SK-N-MC (cell line): ENCODE data around the gene ATP5ME.

ENCODE experiments used
- DNase-seq: peaks from one replicate; pipeline ENCODE4 v3.0.0-alpha.2; 2011; ENCODE audit warnings: low read depth, low spot score
- H3K27ac ChIP-seq: fragments of 200-600 bp; sonication (generic); 2 replicates; pipeline ENCODE4 v1.5.1; 2016; ENCODE audit warnings: mixed run types
- H3K36me3 ChIP-seq: fragments of 200-600 bp; sonication (generic); 2 replicates; pipeline ENCODE4 v1.6.1; 2017; ENCODE audit warnings: antibody characterized with exemption, low read length, mixed read lengths; ENCODE audit not compliant: insufficient read depth
- H3K4me3 ChIP-seq: fragments of 200-600 bp; sonication (generic); 2 replicates; pipeline ENCODE4 v1.5.1; 2016
- H3K9ac ChIP-seq: fragments of 200-600 bp; sonication (generic); 2 replicates; pipeline ENCODE4 v1.8.0; 2017; ENCODE audit warnings: mixed run types, mixed read lengths; ENCODE audit not compliant: insufficient read length
- H3K9me3 ChIP-seq: fragments of 200-600 bp; sonication (generic); 2 replicates; pipeline ENCODE4 v1.6.1; 2017; ENCODE audit warnings: low read depth, mild to moderate bottlenecking, antibody characterized with exemption, low read length, moderate library complexity, mixed read lengths
- EZH2 ChIP-seq: fragments of 200-600 bp; sonication (generic); IDR thresholded peaks from one replicate; pipeline ENCODE4 v1.6.1; 2017; ENCODE audit warnings: antibody characterized with exemption
- FOXP2 ChIP-seq: optimal IDR thresholded peaks from 2 replicates; pipeline ENCODE3; 2011; ENCODE audit warnings: mild to moderate bottlenecking, moderate library complexity; ENCODE audit not compliant: insufficient read depth; ENCODE audit errors: extremely low read length, control extremely low read depth
- POLR2AphosphoS5 ChIP-seq: IDR thresholded peaks from 2 replicates; pipeline ENCODE4 v1.6.1; 2012; ENCODE audit warnings: mild to moderate bottlenecking, low read depth, low read length, borderline replicate concordance

Gene ATP5ME

DNA sequence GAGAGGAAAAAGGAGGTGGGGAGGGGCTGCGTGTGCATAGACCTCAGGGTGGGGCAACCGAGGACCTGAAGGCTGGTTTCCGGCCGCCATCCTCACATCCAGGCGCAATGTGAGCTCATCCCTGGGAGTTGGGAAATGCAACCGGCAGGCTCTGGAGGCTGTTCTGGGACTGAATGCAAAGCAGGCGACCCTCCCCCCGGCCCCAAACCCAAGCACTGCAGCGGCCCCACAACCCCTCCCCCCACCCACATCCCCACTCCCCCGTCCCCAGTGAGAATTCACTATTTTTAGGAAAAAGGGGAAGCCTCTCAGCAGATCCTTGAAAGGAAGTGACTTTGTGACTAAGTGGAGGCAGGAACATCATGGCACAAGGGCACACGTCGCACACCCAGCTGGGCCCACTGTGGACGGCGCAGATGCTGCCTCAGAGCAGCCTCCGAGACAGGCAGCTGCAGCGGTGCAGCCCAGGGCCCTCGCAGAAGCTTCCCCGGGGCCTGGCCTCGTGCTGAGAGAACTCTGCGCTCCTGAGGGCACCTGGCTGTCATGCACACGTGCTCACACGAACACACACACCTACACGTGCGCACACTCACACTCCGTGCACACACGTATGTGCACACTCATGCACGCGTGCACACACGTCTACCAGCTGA, 50.0 kb downstream of the ATP5ME start:
- no peak for DNase-seq
- TF ChIP-seq FOXP2 (no peak), POLR2AphosphoS5 (no peak), EZH2 (no peak)
- Histone ChIP-seq H3K9me3 (no peaks in the 10 kb centered on the region), H3K27ac (no peak overlapping the region), H3K36me3 (no peaks in the 10 kb centered on the region), H3K9ac (no peak overlapping the region), H3K4me3 (no peak overlapping the region)

- no peak overlapping the region for H3K4me3 ChIP-seq
- no peaks in the 10 kb centered on the region for H3K36me3 ChIP-seq
- no peak overlapping the region for H3K9ac ChIP-seq
- DNase-seq = no peak
- no peaks in the 10 kb centered on the region for H3K9me3 ChIP-seq
- TF ChIP-seq POLR2AphosphoS5 = no peak
- no peak for TF ChIP-seq FOXP2
- TF ChIP-seq EZH2 = no peak
- H3K27ac ChIP-seq = no peak overlapping the region
Measured at GRCh38 chr4:622996-623913, 50.8 kb downstream of the ATP5ME start.
